HG02884 (cell line): ENCODE measurements around the gene TCP10L.
"Not testable (repeated sequence)": the region's sequence is repeated elsewhere in the genome, so short reads cannot be mapped to it uniquely, and the experiment has no call there.

Experiments
- ATAC-seq: cut with Tn5 transposase; IDR thresholded peaks from one replicate; pipeline ENCODE4 v1.9.1; 2021; ENCODE audit warnings: mild to moderate bottlenecking, moderate library complexity; ENCODE audit not compliant: unreplicated experiment

Gene TCP10L

GRCh38 chr21:32585042-32585710 is at the start of gene TCP10L:
TSS of gene TCP10L (minus strand) at chr21:32585523. CDS start at chr21:32584304, 1,219 bp downstream.
- ATAC-seq = no peak

GRCh38 chr21:32626621-32627196 is 41.4 kb upstream of the TCP10L start:
- ATAC-seq = no peak

GRCh38 chr21:32618218-32618617 is 32.9 kb upstream of the TCP10L start:
- not testable (repeated sequence) for ATAC-seq

GRCh38 chr21:32613436-32614043 is 28.2 kb upstream of the TCP10L start:
- ATAC-seq = no peak

GRCh38 chr21:32612999-32613337 is 27.6 kb upstream of the TCP10L start:
- ATAC-seq = no peak

- ATAC-seq = peak; percentile 90
Measured at GRCh38 chr21:32612075-32612998, 27.0 kb upstream of the TCP10L start, which contains the start of gene CFAP298. TSS of gene CFAP298 (minus strand) at chr21:32612377. CDS start at chr21:32612243, 134 bp downstream.

- ATAC-seq = no peak
Measured at GRCh38 chr21:32611471-32611997, 26.2 kb upstream of the TCP10L start.

- not testable (repeated sequence) for ATAC-seq
Measured at GRCh38 chr21:32610940-32611339, 25.6 kb upstream of the TCP10L start.

- no peak for ATAC-seq
Measured at GRCh38 chr21:32608851-32609250, 23.5 kb upstream of the TCP10L start.

- no peak for ATAC-seq
Measured at GRCh38 chr21:32605469-32605868, 20.1 kb upstream of the TCP10L start.

- ATAC-seq = no peak
Measured at GRCh38 chr21:32604464-32604863, 19.1 kb upstream of the TCP10L start.

GRCh38 chr21:32603131-32603530 is 17.8 kb upstream of the TCP10L start:
- ATAC-seq = no peak

GRCh38 chr21:32602099-32602498 is 16.8 kb upstream of the TCP10L start:
- ATAC-seq = no peak

GRCh38 chr21:32599526-32599925 is 14.2 kb upstream of the TCP10L start:
- no peak for ATAC-seq

GRCh38 chr21:32599091-32599490 is 13.8 kb upstream of the TCP10L start:
- ATAC-seq = no peak

- no peak for ATAC-seq
Measured at GRCh38 chr21:32597205-32597604, 11.9 kb upstream of the TCP10L start.

- no peak for ATAC-seq
Measured at GRCh38 chr21:32595431-32595830, 10.1 kb upstream of the TCP10L start.

- ATAC-seq = no peak
Measured at GRCh38 chr21:32593690-32594089, 8.4 kb upstream of the TCP10L start.

- ATAC-seq = no peak
Measured at GRCh38 chr21:32592929-32593502, 7.7 kb upstream of the TCP10L start.

- no peak for ATAC-seq
Measured at GRCh38 chr21:32590130-32590529, 4.8 kb upstream of the TCP10L start.

GRCh38 chr21:32587651-32588050 is 2.3 kb upstream of the TCP10L start:
- no peak for ATAC-seq
